Ovary (tissue), 9 donors: ENCODE measurements around the gene CCL19. TPM values are rescaled to one million over a fixed set of nuclear protein-coding genes. Genes with fewer than 3 reads are reported as not detected.

Experiments
- DNase-seq, 5 donors: peaks; one replicate each; pipeline ENCODE4 v3.0.0-alpha.2; 2019 to 2020
- H3K27ac ChIP-seq, 2 donors: fragments of 200-600 bp; one replicate each; pipeline versions ENCODE4 v1.5.1 to v1.8.0; 2019 to 2022
- H3K27me3 ChIP-seq: fragments of 200-600 bp; one replicate; pipeline ENCODE4 v1.8.0; 2022
- H3K36me3 ChIP-seq: fragments of 200-600 bp; sonication (generic); one replicate; pipeline ENCODE4 v1.5.1; 2019
- H3K4me1 ChIP-seq: one replicate; pipeline ENCODE4 v1.8.1; 2013; ENCODE audit warnings: mild to moderate bottlenecking, moderate library complexity; ENCODE audit not compliant: insufficient read depth
- H3K4me3 ChIP-seq: fragments of 200-600 bp; sonication (generic); one replicate; pipeline ENCODE4 v1.5.1; 2017
- H3K9me3 ChIP-seq, 2 donors: fragments of 200-600 bp in 1 of 2; sonication (generic) in 1 of 2; one replicate each; pipeline versions ENCODE4 v1.5.1 to v1.8.1; 2013 to 2019; ENCODE audit warnings: mild to moderate bottlenecking in 1 of 2, moderate library complexity in 1 of 2
- EP300 ChIP-seq: sonication (generic); formaldehyde crosslinking; IDR thresholded peaks from one replicate; pipeline ENCODE4 v1.6.1; 2017; ENCODE audit warnings: antibody characterized with exemption
- POLR2A ChIP-seq: fragments of 450-650 bp; IDR thresholded peaks from one replicate; pipeline ENCODE4 v1.6.1; 2017; ENCODE audit warnings: antibody characterized with exemption, mild to moderate bottlenecking, moderate library complexity
- WGBS, 3 donors: extraction: QIAGEN DNeasy Blood & Tissue Kit in 1 of 3; methylation state at CpG; one replicate each; pipeline versions ENCODE4 v1.1.5 to v1.1.7; 2013 to 2017; 5-methylcytosine and 5-hydroxymethylcytosine counted together
- intact Hi-C, 4 donors: fragments of 100-400 bp; cut with DNase I; formaldehyde crosslinking; loops; one replicate each; pipeline versions ENCODE4 v1.11.0 to v1.15.1; 2022 to 2023
- polyA plus RNA-seq, 2 donors: library from polyadenylated mRNA; stranded (reverse); fragments of 200-250 nt in 1 of 2; fragments of 350-450 nt in 1 of 2; fragmentation: Illumina TruSeq in 1 of 2; extraction: RNeasy Lipid Tissue Mini Kit (QIAGEN cat#74804) in 1 of 2; gene quantifications; one replicate each; pipeline ENCODE4 v1.2.3, GENCODE V29; 2013 to 2014
- total RNA-seq, 7 donors: library from RNA; depleted of rRNA in 2 of 7; stranded (reverse); fragments of >200 nt in 2 of 7; fragmentation: NEBNext Ultra II Directional in 3 of 7; extraction: Animal tissue kit (Norgen Biotek cat#: 25700) in 3 of 7; gene quantifications; one replicate each; pipeline versions ENCODE4 v1.1.0 to v1.2.4, GENCODE V29; 2016 to 2023
- TF ChIP-seq, protein P1 (sequence below), 3 donors: fragments of 450-650 bp in 2 of 3; fragments of 200-600 bp in 1 of 3; IDR thresholded peaks; one replicate each; pipeline versions ENCODE4 v1.5.1 to v1.8.0; 2016 to 2022; ENCODE audit warnings: antibody characterized with exemption in 3 of 3, mild to moderate bottlenecking in 1 of 3
- donor health status: DM: no; HTN: no; CAD: no; lungs with moderate emphysema.
- donor health status: DM: no; HTN: no; CAD: no.
- donor health status: Bipolar disorder and iron deficiency.
- donor health status: DM: yes; HTN: yes; CAD: no.
- donor health status: DM: no; HTN: no; CAD: no.
- donor health status: DM: yes; HTN: yes; CAD: no.

CCL19 gene
- total and polyA plus RNA-seq, 9 donors, result 0.40 to 14.9 (median 7.7) TPM; not detected in 5

GRCh38 chr9:34686732-34687131 lies 4.3 kb downstream of the CCL19 start:
- H3K27me3 ChIP-seq, result no peaks in the 10 kb centered on the region
- intact Hi-C loops, result no loop called here
- 68 to 86% (median 71%) methylated on average over 1 of the region's 1 CpG for WGBS, 3 donors
- H3K4me3 ChIP-seq, result no peak overlapping the region
- no peaks in the 10 kb centered on the region for H3K4me1 ChIP-seq
- no peak overlapping the region for H3K27ac ChIP-seq
- no peak for DNase-seq
- TF ChIP-seq EP300 (no peak), POLR2A (no peak)
- TF ChIP-seq, protein P1, sequence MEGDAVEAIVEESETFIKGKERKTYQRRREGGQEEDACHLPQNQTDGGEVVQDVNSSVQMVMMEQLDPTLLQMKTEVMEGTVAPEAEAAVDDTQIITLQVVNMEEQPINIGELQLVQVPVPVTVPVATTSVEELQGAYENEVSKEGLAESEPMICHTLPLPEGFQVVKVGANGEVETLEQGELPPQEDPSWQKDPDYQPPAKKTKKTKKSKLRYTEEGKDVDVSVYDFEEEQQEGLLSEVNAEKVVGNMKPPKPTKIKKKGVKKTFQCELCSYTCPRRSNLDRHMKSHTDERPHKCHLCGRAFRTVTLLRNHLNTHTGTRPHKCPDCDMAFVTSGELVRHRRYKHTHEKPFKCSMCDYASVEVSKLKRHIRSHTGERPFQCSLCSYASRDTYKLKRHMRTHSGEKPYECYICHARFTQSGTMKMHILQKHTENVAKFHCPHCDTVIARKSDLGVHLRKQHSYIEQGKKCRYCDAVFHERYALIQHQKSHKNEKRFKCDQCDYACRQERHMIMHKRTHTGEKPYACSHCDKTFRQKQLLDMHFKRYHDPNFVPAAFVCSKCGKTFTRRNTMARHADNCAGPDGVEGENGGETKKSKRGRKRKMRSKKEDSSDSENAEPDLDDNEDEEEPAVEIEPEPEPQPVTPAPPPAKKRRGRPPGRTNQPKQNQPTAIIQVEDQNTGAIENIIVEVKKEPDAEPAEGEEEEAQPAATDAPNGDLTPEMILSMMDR (IDR thresholded peaks at IDR 0.05), result no peak
- H3K36me3 ChIP-seq, result no peaks in the 10 kb centered on the region
- H3K9me3 ChIP-seq, result no peaks in the 10 kb centered on the region

GRCh38 chr9:34686231-34686630 lies 4.8 kb downstream of the CCL19 start:
- H3K4me1 ChIP-seq, result no peaks in the 10 kb centered on the region
- peak in 1 of 5 donors; percentile 45 for DNase-seq
- no peaks in the 10 kb centered on the region for H3K36me3 ChIP-seq
- H3K4me3 ChIP-seq, result no peak overlapping the region
- intact Hi-C loops, result no loop called here
- no peak overlapping the region for H3K27ac ChIP-seq
- no peaks in the 10 kb centered on the region for H3K27me3 ChIP-seq
- 49 to 53% (median 51%) methylated on average over 5 of the region's 5 CpGs for WGBS, 3 donors
- no peaks in the 10 kb centered on the region for H3K9me3 ChIP-seq
- TF ChIP-seq, protein P1 (IDR thresholded peaks at IDR 0.05), result no peak
- TF ChIP-seq POLR2A, result no peak
- no peak for TF ChIP-seq EP300

DNA sequence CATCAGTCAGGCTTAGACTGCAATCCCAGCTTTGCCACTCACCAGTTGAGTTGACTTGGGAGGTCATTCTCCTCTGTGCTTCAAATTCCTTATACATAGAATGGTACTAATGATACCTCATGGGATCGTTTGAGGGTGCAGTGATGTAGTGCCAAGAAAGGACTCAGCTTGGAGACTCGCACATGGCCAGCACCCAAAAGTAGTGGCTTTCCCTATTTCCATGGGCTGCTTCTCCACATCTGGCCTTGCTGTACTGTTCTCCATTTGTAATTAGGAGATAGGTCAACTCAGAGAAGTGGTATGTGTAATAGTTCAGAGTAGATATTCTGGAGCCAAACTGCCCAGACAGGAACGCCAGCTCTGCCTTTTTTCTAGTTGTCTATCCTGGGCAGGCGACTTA lies 5.5 kb downstream of the CCL19 start:
- TF ChIP-seq, protein P1 (IDR thresholded peaks at IDR 0.05), result no peak
- no peak for TF ChIP-seq POLR2A
- no peak for TF ChIP-seq EP300
- Histone ChIP-seq H3K36me3 (no peaks in the 10 kb centered on the region), H3K9me3 (no peaks in the 10 kb centered on the region), H3K4me3 (no peak overlapping the region), H3K27me3 (no peaks in the 10 kb centered on the region), H3K4me1 (no peaks in the 10 kb centered on the region), H3K27ac (no peak overlapping the region)
- no peak for DNase-seq
- intact Hi-C loops, result no loop called here
- WGBS, 3 donors, result 76 to 95% (median 91%) methylated on average over 4 of the region's 4 CpGs

GRCh38 chr9:34684816-34685215 lies 6.3 kb downstream of the CCL19 start:
- Histone ChIP-seq H3K27ac (no peak overlapping the region), H3K9me3 (no peaks in the 10 kb centered on the region), H3K4me3 (no peak overlapping the region), H3K36me3 (no peaks in the 10 kb centered on the region), H3K27me3 (no peaks in the 10 kb centered on the region), H3K4me1 (no peaks in the 10 kb centered on the region)
- 93 to 99% (median 96%) methylated on average over 4 of the region's 4 CpGs for WGBS, 3 donors
- intact Hi-C loops, result no loop called here
- no peak for DNase-seq
- TF ChIP-seq, protein P1 (IDR thresholded peaks at IDR 0.05), result no peak
- TF ChIP-seq POLR2A (no peak), EP300 (no peak)
